NCI-H1436 treated with DMSO at 0.1 percent for 48 hours (cell line): ENCODE measurements around the gene TIGD3.
"Not testable (repeated sequence)": the region's sequence is repeated elsewhere in the genome, so short reads cannot be mapped to it uniquely, and the experiment has no call there.

Source experiments
- DNase-seq: peaks from one replicate; lab custom pipeline; 2025; lab: John Stamatoyannopoulos, UW

Gene TIGD3

GRCh38 chr11:65325435-65325834, 29.1 kb upstream of the TIGD3 start:
- no peak for DNase-seq

GRCh38 chr11:65327021-65327420, 27.5 kb upstream of the TIGD3 start:
- no peak for DNase-seq

GRCh38 chr11:65329478-65329877, 25.1 kb upstream of the TIGD3 start:
- no peak for DNase-seq

GRCh38 chr11:65329944-65330403, 24.6 kb upstream of the TIGD3 start:
- DNase-seq = peak; percentile 11

- no peak for DNase-seq
Measured at GRCh38 chr11:65330544-65330943, 24.0 kb upstream of the TIGD3 start.

- not testable (repeated sequence) for DNase-seq
Measured at GRCh38 chr11:65332591-65332990, 22.0 kb upstream of the TIGD3 start.

- DNase-seq = no peak
Measured at GRCh38 chr11:65334696-65335295, 19.8 kb upstream of the TIGD3 start.

GRCh38 chr11:65338676-65339075, 15.9 kb upstream of the TIGD3 start:
- DNase-seq = no peak

GRCh38 chr11:65340226-65340625, 14.3 kb upstream of the TIGD3 start:
- no peak for DNase-seq

GRCh38 chr11:65341856-65342255, 12.7 kb upstream of the TIGD3 start:
- DNase-seq = no peak

GRCh38 chr11:65351511-65351910, 3.0 kb upstream of the TIGD3 start:
- no peak for DNase-seq

- DNase-seq = no peak
Measured at GRCh38 chr11:65352783-65353182, 1.8 kb upstream of the TIGD3 start.

- DNase-seq = no peak
Measured at GRCh38 chr11:65353376-65353775, 1.2 kb upstream of the TIGD3 start.

GRCh38 chr11:65353900-65354264, 669 bp upstream of the TIGD3 start:
- DNase-seq = no peak

- DNase-seq = no peak
Measured at GRCh38 chr11:65355013-65355775, 643 bp downstream of the TIGD3 start.

- DNase-seq = no peak
Measured at GRCh38 chr11:65355776-65356393, 1.3 kb downstream of the TIGD3 start.

- DNase-seq = no peak
Measured at GRCh38 chr11:65356394-65356972, 1.9 kb downstream of the TIGD3 start.

GRCh38 chr11:65357856-65358356, 3.4 kb downstream of the TIGD3 start:
- DNase-seq = no peak

- DNase-seq = no peak
Measured at GRCh38 chr11:65362320-65362931, 7.9 kb downstream of the TIGD3 start.

- no peak for DNase-seq
Measured at GRCh38 chr11:65362966-65363365, 8.4 kb downstream of the TIGD3 start.

GRCh38 chr11:65363770-65364169, 9.2 kb downstream of the TIGD3 start:
- DNase-seq = no peak

- DNase-seq = peak; percentile 24
Measured at GRCh38 chr11:65366340-65366773, 11.8 kb downstream of the TIGD3 start.
